Measurements from ENCODE around the gene TMEM202.
"Not testable (repeated sequence)": the region's sequence is repeated elsewhere in the genome, so short reads cannot be mapped to it uniquely, and the experiment has no call there.

Gene TMEM202

GRCh38 chr15:72396331-72396730, 1.8 kb upstream of the TMEM202 start:
- not testable (repeated sequence) for H3K4me3 ChIP-seq (ENCODE audit: low read length); DNase-seq (ENCODE audit: low read depth, low spot score)

- H3K4me3 ChIP-seq (ENCODE audit: low read length) = no peak overlapping the region
- DNase-seq (ENCODE audit: low read depth, low spot score) = no peak
Measured at GRCh38 chr15:72398648-72399047, 543 bp downstream of the TMEM202 start.

- H3K4me3 ChIP-seq (ENCODE audit: low read length) = no peak overlapping the region
- DNase-seq (ENCODE audit: low read depth, low spot score) = no peak
Measured at GRCh38 chr15:72402726-72403125, 4.6 kb downstream of the TMEM202 start.

- no peak for DNase-seq (ENCODE audit: low read depth, low spot score)
Measured at GRCh38 chr15:72404356-72404755, 6.3 kb downstream of the TMEM202 start.

GRCh38 chr15:72404841-72405240, 6.7 kb downstream of the TMEM202 start:
- no peak overlapping the region for H3K4me3 ChIP-seq (ENCODE audit: low read length)
- no peak for DNase-seq (ENCODE audit: low read depth, low spot score)

More at GRCh38 chr15:72404356-72404755, 6.3 kb downstream of the TMEM202 start:
- no peak overlapping the region for H3K4me3 ChIP-seq (ENCODE audit: low read length)

- no peak for DNase-seq (ENCODE audit: low read depth, low spot score)
- H3K4me3 ChIP-seq (ENCODE audit: low read length) = no peak overlapping the region
Measured at GRCh38 chr15:72406936-72407335, 8.8 kb downstream of the TMEM202 start.

- no peak for DNase-seq (ENCODE audit: low read depth, low spot score)
- H3K4me3 ChIP-seq (ENCODE audit: low read length) = no peak overlapping the region
Measured at GRCh38 chr15:72411111-72411510, 13.0 kb downstream of the TMEM202 start.

- no peak overlapping the region for H3K4me3 ChIP-seq (ENCODE audit: low read length)
- no peak for DNase-seq (ENCODE audit: low read depth, low spot score)
Measured at GRCh38 chr15:72411544-72411943, 13.4 kb downstream of the TMEM202 start.

GRCh38 chr15:72413337-72413736, 15.2 kb downstream of the TMEM202 start:
- H3K4me3 ChIP-seq (ENCODE audit: low read length); DNase-seq (ENCODE audit: low read depth, low spot score): not testable (repeated sequence)

GRCh38 chr15:72415304-72415703, 17.2 kb downstream of the TMEM202 start:
- DNase-seq (ENCODE audit: low read depth, low spot score) = no peak
- no peak overlapping the region for H3K4me3 ChIP-seq (ENCODE audit: low read length)

GRCh38 chr15:72419768-72420167, 21.7 kb downstream of the TMEM202 start:
- not testable (repeated sequence) for DNase-seq (ENCODE audit: low read depth, low spot score); H3K4me3 ChIP-seq (ENCODE audit: low read length)

GRCh38 chr15:72420576-72420975, 22.5 kb downstream of the TMEM202 start:
- H3K4me3 ChIP-seq (ENCODE audit: low read length) = no peak overlapping the region
- DNase-seq (ENCODE audit: low read depth, low spot score) = no peak

- DNase-seq (ENCODE audit: low read depth, low spot score) = no peak
- H3K4me3 ChIP-seq (ENCODE audit: low read length) = no peak overlapping the region
Measured at GRCh38 chr15:72421484-72421883, 23.4 kb downstream of the TMEM202 start.

GRCh38 chr15:72423256-72423655, 25.2 kb downstream of the TMEM202 start:
- H3K4me3 ChIP-seq (ENCODE audit: low read length) = no peak overlapping the region
- no peak for DNase-seq (ENCODE audit: low read depth, low spot score)

- H3K4me3 ChIP-seq (ENCODE audit: low read length) = no peak overlapping the region
- peak; percentile 49 for DNase-seq (ENCODE audit: low read depth, low spot score)
Measured at GRCh38 chr15:72426753-72427152, 28.6 kb downstream of the TMEM202 start.

- DNase-seq (ENCODE audit: low read depth, low spot score) = no peak
- H3K4me3 ChIP-seq (ENCODE audit: low read length) = no peak overlapping the region
Measured at GRCh38 chr15:72437650-72438316, 39.7 kb downstream of the TMEM202 start.

GRCh38 chr15:72442848-72443247, 44.7 kb downstream of the TMEM202 start:
- DNase-seq (ENCODE audit: low read depth, low spot score) = not testable (repeated sequence)

GRCh38 chr15:72445426-72445825, 47.3 kb downstream of the TMEM202 start:
- no peak overlapping the region for H3K4me3 ChIP-seq (ENCODE audit: low read length)
- peak; percentile 24 for DNase-seq (ENCODE audit: low read depth, low spot score)

More at GRCh38 chr15:72442848-72443247, 44.7 kb downstream of the TMEM202 start:
- H3K4me3 ChIP-seq (ENCODE audit: low read length) = not testable (repeated sequence)

GRCh38 chr15:72450805-72451204, 52.7 kb downstream of the TMEM202 start:
- H3K4me3 ChIP-seq (ENCODE audit: low read length) = no peak overlapping the region
- no peak for DNase-seq (ENCODE audit: low read depth, low spot score)

- DNase-seq (ENCODE audit: low read depth, low spot score) = no peak
- H3K4me3 ChIP-seq (ENCODE audit: low read length) = no peak overlapping the region
Measured at GRCh38 chr15:72451224-72451623, 53.1 kb downstream of the TMEM202 start.

- DNase-seq (ENCODE audit: low read depth, low spot score) = no peak
- no peak overlapping the region for H3K4me3 ChIP-seq (ENCODE audit: low read length)
Measured at GRCh38 chr15:72456684-72457083, 58.6 kb downstream of the TMEM202 start.

Data from Jurkat, Clone E6-1 (cell line).